GM21360 (cell line): Measurements from ENCODE around the gene VIT.

Experiments used
- ATAC-seq: cut with Tn5 transposase; IDR thresholded peaks from one replicate; pipeline ENCODE4 v1.9.1; 2021; ENCODE audit warnings: mild to moderate bottlenecking, moderate library complexity; ENCODE audit not compliant: unreplicated experiment

VIT gene

DNA sequence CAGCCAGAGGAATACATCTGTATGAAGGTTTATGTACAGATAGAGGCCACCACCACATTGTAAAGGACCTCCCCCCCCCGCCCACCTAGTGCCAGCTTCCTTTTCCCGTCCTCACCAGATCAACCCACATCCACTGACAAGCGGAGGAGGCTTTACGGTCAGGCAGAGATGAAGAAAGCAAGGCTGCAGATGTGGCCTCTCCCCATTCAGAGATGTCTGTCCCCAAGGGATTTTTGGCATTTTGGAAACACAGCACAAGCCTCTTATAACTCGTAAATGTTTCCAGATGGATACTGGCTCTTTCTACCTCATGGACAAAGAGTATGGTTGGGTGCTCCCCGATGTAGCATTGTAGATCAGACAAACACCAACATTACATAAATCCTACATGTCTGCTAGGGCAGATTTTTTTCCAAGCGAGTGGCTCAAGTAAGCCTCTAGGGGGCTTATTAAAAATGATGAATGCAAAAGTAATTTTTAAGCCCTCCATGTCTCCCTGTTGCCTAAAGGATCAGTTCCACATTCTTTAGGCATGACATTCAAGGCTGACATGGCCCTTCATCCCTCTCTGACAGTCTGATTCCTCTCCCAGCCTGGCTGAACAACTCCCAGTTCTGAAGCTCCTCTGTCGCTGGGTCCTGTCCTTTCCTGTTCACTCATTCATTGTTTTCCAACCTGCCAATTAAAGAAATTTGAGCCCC, 11.7 kb downstream of the VIT start:
- ATAC-seq, result no peak

DNA sequence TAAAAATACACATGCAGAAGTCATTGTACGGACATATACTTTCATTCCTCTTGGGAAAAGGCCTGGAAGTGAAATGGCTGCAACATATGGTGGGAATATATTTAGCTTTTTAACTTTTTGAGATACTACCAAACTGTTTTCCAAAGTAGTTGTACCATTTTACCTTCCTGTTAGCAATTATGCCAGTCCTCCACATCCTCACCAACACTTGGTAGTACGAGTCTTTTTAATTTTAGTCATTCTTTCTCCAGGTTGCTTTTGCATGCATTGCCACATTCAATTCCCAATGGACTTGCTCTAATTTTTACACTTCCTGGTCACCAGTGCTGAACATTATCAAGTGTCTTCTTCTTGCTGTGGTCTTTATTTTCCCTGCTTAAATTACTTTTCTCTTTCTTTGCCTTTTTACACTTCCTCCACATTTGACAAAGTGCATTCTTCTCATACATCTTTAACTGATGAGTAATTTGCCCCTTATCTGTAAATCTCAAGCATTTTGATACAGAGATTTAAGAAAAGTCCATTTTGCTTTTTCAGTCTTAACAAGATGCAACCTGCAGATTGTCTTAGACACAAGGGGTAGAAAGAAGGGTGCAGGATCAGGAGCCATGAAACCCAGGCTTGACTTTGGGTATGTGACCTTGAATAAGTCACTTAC, 14.5 kb downstream of the VIT start:
- ATAC-seq, result no peak

GRCh38 chr2:36711741-36712314, 15.3 kb downstream of the VIT start:
- ATAC-seq, result no peak

GRCh38 chr2:36713310-36713709, 16.8 kb downstream of the VIT start:
- no peak for ATAC-seq

DNA sequence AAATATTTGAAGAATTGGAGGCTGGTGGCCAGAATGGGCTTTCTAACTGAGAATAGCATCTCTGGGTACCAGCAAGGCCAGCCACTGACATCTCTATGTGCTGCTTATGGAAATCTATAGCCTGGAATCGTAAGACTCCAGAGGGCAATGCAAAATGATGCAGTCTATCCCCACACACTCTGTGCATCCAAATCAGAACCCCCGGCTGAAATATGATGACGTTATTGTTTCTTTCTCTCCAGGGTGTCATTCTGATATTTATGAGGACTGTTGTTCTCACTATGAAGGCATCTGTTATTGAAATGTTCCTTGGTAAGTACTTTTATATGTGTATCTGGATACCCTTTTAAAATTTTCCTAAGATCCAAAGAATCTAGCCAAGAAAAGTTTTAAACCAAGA, 19.6 kb downstream of the VIT start:
- no peak for ATAC-seq

DNA sequence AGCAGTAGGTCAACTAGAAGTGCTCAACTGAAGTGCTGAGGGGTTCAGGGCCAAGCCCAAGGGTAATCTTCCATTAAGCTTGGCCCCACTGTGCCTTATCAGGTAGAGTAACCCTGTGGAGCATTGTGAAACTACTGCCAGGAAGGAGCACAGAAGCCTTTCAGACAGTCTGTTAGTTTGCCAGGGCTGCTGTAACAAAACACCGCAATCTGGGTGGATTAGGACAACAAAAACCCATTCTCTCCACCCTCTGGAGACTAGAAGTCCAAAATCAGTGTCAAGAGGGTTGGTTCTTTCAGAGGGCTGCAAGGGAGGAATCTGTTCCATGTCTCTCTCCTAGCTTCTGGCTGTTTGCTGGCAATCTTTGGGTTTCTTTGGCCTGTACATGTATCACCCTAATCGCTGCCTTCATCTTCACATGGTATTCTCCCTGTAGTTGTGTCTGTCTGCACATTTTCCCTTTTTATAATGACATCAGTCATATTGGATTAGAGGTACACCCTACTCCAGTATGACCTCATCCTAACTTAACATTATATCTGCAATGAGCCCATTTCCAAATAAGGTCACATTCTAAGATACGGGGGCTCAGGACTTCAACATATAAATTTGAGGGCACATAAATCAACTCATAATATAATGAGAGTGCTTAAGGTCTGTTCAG, 21.2 kb downstream of the VIT start:
- no peak for ATAC-seq

DNA sequence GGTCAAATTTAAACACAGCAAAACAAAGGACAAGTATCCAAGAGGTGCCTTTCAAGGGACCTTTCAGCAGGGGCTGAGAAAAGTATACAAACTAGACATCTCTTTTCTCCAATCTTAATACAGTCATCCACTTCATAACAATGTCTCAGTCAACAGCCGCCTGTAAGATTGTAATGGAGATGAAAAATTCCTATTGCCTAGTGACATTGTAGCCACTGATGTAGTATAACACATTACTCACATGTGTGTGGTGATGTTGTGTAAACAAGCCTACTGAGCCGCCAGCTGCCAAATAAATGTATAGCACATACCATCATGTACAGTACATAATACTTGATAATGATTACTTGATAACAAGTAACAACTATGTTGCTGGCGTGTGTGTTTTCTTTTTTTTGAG, 31.0 kb downstream of the VIT start:
- no peak for ATAC-seq

DNA sequence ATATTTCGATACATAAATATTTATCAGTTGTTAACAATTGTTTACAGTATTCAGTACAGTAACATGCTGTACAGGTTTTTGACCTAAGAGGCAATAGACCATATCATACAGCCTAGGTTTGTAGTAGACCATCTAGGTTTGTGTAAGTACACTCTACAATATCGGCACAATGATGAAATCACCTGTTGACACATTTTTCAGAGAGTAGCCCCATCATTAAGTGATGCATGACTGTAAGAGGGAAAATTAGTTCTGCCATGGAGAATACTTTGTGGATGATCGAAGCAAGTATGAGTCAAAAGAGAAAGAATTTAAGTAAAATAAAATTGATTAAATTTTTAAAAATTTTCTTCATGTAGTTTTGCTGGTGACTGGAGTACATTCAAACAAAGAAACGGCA, 32.6 kb downstream of the VIT start:
- ATAC-seq, result no peak

- no peak for ATAC-seq
These were observed 35.6 kb downstream of the VIT start for GRCh38 chr2:36731941-36732672.

DNA sequence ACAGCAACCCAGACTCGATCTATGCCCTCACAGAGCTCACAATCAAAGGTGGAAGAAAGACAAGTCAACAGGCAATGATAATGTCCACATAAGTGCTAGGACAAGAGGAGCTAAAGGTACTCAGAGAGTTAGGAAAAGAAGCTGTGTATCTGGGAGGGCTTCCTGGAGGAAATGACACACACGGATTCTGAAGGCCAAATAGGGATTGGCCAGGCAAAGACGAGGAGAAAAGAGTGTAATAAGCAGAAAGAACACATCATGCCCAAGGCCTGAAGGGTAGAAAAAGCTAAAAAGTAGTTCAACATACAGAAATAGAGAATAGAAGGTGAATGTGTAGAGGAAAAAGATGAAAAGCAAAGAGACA, 36.1 kb downstream of the VIT start:
- no peak for ATAC-seq

- ATAC-seq, result no peak
These were observed 36.7 kb downstream of the VIT start for GRCh38 chr2:36733215-36733614.

GRCh38 chr2:36734304-36734703, 37.8 kb downstream of the VIT start:
- ATAC-seq, result no peak

DNA sequence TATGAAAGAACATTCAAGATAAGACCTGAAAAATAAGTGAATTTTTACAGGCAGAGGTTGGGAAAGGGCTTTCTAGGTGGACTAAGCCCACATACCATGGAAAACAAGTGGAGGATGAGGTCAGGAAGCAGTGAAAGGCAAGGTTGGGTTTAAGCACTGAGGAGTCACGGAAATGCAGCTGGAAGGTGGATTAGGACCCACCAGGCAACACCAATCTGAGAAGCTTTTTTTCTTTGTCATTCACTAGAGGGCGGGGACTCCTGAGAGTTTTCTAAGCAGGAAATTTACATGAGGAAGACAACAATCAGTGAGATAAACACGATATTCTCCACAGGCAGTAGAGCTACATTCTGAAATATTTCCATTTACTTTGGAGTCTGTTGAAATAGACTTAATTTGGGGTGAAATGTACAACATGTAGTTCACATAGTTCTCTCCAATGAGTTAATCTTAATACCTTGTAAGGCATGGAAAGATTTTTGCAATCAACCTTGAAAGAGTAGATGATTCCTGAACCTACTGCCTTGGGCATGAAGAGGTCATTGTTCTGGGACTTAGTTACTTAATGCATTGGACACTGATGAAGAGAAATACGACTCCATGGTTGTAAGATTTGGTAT, 40.7 kb downstream of the VIT start:
- no peak for ATAC-seq

- ATAC-seq, result no peak
These were observed 43.6 kb downstream of the VIT start for GRCh38 chr2:36740061-36740460.

DNA sequence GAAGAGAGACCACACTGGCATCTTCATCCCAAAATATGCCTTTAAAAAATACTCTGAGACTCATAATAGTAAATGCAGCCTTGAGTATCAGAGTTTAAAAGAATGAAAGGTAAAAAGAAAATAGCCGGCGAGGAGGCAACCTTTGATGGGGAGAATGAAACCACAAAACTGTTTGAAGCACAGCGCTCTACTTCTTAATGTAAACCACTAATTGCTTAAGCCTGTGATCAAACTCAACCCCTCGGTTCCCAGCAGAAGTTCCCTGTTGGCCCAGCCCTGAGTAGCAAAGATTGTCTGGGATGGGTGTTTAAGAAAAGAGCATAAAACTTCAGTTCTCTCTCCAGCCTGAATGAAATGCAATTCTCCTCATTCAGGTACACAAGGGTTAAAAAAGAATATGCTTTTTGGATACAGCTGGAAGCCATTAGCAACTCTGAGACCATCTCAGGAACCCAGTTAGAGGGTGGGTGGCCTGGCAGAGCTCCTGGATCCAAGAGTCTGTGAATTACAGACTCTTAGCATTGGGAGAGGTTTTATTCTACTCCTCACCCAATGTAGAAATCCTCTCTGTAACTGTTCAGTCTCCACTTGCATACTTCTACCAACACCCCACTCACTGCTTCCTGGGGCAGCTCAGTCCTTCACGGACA, 44.8 kb downstream of the VIT start:
- no peak for ATAC-seq

GRCh38 chr2:36743954-36744353, 47.4 kb downstream of the VIT start:
- no peak for ATAC-seq

DNA sequence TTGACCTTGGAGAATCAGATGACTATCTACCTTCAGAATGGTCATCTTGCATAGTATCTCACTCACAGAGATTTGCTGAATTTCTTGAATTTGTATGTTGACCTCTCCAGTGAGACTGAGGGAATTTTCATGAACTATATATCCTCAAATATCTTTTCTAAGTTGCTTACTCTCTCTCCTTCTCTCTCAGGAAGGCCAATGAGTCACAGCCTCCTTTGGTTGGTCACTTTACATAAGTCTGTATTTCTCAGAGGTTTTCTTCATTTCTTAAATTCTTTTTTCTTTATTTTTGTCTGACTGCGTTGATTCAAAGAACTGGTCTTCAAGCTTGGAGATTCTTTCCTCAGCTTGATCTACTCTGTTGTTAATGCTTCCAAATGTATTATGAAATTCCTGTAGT, 51.7 kb downstream of the VIT start:
- ATAC-seq, result no peak

DNA sequence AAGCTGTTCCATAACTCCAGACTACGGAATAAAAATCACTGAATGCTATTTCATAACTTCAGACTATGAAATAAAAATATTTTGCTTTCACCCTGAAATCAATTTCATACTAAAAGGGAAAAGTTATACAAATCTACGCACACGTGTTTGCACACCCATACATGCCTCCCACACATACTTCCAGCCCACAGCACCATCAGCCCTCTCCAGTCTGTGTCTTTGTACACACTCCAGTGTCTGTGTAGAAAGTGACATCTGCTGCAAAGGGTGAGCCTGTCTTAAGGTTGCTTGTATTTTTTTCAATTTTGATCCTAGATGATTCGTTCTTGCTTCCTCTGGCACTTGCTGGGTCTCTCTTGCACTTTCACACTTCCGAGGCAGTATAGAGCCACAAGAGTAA, 53.6 kb downstream of the VIT start:
- no peak for ATAC-seq

DNA sequence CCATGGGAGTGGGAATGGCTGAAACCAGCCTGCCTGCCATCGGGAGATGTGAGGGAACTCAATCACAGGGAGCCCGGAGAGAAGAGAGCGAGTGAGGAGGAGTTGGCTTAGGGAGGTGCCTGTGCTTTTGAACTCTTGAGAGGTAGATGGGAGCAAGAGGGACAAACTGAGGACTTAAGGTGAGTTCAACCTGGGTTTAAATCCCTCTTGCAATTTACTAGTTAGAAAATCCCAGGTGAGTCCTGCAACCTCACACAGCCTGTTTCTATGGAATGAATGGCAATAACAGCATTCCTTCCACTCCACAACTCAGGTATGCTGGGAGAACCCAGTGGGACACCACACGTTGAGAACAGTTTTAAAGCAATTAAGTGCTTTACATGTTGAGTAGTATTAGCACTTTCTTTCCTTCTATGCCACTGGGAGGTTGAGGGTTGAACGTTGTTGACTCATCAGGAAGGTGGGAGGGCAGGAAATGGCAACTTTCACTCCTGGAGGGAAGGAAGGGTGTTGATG, 57.3 kb downstream of the VIT start:
- no peak for ATAC-seq

DNA sequence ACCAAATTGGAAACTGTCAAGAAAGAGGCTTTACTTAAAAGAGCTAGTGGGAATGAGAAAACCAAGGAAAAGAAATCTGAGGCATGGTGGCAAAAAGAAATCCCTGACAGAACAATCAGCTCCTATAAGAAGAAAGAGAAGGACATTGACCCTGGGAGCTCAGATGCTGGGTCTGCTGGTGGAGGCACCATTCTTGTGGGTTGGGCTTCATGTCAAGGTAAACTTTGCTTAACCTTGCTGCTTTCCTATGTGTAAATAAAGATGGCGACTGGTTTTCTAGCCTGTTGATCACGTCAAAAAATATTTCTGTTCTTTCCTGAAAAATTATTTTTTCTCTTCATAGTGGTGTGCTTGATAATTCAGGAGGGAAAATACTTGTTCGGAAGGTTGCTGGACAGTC, 58.1 kb downstream of the VIT start:
- no peak for ATAC-seq
